Ramos (cell line): Measurements from ENCODE around the gene GRK3.
"Not testable (repeated sequence)": the region's sequence is repeated elsewhere in the genome, so short reads cannot be mapped to it uniquely, and the experiment has no call there.

Experiments used
- in situ Hi-C: fragments of 300-500 bp; cut with MboI; formaldehyde crosslinking; loops from one replicate; pipeline ENCODE4 v1.14.3; 2022; ENCODE audit warnings: low sequenced_read_pairs; ENCODE audit not compliant: unreplicated experiment

The GRK3 gene

DNA sequence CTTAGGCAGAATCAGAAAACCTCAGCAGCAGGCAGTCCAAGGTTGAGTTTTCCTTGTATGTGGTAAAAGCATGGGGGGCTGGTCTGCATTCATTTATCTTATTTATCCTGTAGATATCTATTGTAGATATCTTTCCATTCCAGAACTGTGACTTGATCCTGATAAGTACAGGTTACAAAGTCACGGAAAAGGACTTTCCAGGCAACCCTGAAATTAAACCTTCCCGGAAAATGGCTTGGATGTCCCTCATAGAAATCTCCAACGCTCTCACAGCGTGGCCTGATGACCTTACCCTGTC lies 128.7 kb downstream of the GRK3 start:
- in situ Hi-C loops: no loop called here

DNA sequence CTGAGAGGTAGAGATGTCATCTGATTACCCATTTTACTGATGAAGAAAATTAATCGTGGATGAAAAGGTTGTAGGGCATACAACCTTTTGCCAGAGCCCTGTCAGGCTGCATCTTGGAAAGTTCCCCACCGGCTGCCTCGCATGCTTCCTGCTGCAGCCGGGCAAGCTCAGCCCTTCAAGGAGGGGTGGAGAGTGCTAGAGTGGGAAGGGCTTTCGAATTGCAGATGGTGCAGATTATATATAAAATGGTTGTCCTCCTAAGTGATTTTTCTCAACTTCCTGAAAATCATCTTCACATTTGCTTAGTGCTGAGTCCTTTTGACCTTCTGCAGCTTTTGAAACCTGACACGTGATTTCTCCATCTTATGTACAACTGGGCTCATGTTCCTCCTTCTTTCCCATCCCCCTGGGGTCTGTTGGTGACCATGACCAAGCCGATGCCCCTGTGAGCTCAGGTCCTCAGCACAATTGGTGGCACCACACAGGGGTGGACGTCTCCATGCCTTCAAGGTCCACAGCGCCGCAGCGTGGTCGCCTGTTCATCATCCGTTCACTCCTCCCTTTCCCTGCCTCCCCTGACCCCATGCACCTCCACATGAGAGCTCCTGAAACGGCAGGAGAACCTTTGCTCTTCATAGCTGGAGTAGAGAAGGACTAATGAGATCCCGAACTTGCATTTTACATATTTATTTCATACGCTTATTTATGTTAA lies 129.9 kb downstream of the GRK3 start:
- in situ Hi-C loops: no loop called here

DNA sequence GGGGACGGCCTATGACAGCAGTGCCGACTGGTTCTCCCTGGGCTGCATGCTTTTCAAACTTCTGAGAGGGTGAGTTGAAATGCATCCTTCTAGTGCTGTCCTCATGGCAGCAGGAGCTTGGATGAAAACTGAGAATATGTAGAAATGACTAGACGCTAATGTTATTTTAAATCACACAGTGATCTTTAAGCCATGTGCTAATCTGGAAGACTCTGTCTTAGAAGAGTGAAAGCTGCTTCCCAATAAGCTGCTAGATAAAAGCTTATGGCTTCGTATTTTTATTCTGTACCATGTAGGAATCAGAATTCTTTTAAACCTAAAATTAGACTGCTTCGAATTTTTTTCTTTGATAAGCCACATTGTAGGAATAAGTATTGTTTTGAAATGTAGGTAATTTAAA lies 130.7 kb downstream of the GRK3 start:
- in situ Hi-C loops: no loop called here

- in situ Hi-C loops: no loop called here
Measured at GRCh38 chr22:25696763-25697162, 132.3 kb downstream of the GRK3 start.

DNA sequence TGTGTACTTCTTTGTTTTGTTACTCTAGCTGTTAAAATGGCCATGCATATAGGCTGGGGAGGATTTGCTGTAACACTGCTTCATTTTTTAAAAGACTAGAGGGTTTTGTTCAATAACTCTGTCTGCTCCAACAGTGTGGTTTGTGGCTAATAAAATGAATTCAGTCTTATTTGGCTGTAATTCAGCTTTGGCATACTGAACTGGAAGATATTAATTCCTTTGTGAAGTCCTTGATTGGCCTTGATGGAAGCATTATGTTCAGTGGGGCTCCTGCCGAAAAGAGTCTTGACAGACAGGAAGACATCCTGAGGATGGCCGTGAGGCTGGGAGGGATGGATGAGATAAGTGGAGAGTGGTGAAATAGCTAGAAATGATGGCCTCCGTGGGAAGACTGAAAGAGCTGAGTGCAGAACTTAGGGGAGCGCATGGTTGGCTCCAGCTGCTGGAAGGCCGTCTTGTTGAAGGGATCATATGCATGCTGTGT lies 132.7 kb downstream of the GRK3 start:
- in situ Hi-C loops: no loop called here

- in situ Hi-C loops: no loop called here
Measured at GRCh38 chr22:25697978-25698377, 133.5 kb downstream of the GRK3 start.

DNA sequence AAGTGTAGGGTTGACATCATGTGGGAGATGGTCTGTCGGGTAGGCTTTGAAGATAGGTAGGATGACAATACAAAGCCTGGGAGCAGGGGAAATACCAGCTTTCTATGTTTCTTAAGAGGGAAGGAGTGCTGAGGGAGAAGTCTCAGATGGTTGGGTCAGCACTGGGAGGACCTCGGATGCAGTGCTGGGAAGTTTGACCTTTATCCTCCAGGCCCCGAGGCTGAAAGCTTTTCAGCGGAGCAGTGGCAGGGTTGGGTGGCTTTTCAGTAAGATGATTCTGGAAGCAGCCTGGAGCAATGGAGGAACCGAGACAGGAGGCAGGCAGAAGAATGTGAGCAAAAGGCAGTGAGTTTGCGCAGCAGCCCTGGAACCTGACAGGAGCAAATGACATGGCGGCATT lies 134.0 kb downstream of the GRK3 start:
- in situ Hi-C loops: no loop called here

GRCh38 chr22:25698978-25699377 lies 134.5 kb downstream of the GRK3 start:
- in situ Hi-C loops: no loop called here

DNA sequence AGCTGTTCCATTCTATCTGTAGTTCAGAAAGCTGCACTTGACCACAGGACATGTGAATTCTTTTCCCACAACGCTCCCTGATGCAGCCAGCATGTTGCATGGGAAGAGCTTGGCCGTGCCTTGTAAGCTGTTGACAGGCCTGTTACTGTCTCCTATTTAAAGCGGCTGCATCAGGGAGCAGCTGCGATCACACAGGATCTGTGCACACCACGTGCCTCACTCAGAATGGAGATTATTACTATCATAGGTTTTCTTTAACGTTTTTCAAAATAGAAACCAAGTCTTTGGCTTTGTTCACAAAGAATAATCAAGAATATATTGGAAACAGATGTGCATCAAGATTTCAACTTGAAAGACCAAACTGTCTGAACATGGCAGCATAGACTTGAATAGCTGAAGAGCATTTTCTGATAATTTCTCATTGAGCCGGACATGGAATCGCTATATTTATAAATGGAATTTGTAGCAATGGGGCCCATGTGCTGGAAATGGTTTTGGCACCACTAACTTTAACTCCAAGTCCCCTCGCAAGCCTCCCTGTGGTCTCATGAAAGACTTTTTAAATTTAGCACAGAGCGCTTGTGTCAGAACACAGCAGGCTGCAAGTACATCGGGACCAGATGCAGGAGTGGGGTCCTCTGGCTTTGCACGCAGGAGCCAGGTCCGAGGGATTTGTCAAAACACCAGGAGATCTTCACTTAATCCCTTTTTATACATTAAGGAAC lies 136.7 kb downstream of the GRK3 start:
- in situ Hi-C loops: no loop called here

DNA sequence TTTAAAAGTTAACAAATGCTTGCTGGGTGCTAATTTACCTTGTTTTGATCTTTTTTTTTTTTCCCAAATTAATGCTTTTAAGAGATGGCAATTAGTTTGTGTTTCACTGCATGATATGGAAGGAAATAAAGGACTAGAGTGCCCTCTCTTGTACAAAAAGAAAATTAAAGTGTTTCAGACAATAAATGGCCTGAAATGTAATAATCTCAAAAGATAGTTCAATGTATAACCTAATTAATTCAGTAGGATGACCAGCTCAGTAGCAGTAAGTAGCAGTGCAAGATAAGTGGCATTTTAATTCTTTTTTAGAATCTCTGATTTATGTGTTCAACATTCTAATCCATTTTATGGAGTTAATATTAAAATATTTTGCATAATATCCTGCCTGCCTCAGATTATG lies 137.6 kb downstream of the GRK3 start:
- in situ Hi-C loops: no loop called here

GRCh38 chr22:25702571-25703167 lies 138.2 kb downstream of the GRK3 start:
- in situ Hi-C loops: no loop called here

DNA sequence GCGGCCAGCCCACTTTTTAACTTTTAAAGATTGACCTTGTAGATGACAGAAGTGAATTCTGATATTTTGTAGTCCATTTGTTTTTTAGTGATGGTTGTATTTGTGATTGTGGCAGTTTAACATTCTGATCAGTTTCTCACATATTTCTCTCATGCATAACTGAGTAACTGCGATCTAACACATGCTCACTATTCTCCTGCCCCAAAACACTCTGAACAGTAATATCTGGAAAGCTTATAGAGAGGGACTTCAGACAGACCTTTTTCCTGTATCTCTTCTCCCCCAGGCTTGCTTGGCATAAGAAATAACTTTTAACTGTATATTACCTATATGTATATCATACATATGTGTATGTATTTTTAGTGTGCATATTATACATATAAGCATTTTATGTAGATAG lies 140.2 kb downstream of the GRK3 start:
- in situ Hi-C loops: no loop called here

DNA sequence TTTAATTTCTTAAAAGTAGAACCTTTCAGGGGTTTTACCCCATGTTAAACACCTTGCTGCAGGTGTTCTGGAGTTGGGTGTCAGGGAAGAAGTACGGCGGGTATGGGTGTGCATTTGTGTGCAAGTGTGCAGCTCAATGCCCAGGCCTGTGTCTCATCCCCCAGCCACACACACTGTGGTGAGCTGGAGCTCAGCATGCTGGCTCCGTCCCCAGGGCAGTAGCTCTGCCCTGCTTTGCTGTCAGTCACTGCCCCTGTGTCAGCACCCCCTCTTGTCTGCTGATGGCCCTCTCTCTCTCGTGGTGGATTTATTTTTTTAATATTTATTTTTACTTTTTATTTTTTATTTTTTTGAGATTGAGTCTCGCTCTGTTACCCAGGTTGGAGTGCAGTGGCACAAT lies 141.7 kb downstream of the GRK3 start:
- in situ Hi-C loops: no loop called here

GRCh38 chr22:25708430-25708829 lies 144.0 kb downstream of the GRK3 start:
- in situ Hi-C loops: not testable (repeated sequence)

- in situ Hi-C loops: no loop called here
Measured at GRCh38 chr22:25709758-25710157, 145.3 kb downstream of the GRK3 start.

- in situ Hi-C loops: no loop called here
Measured at GRCh38 chr22:25710501-25710900, 146.0 kb downstream of the GRK3 start.

- in situ Hi-C loops: no loop called here
Measured at GRCh38 chr22:25711491-25711890, 147.0 kb downstream of the GRK3 start.

DNA sequence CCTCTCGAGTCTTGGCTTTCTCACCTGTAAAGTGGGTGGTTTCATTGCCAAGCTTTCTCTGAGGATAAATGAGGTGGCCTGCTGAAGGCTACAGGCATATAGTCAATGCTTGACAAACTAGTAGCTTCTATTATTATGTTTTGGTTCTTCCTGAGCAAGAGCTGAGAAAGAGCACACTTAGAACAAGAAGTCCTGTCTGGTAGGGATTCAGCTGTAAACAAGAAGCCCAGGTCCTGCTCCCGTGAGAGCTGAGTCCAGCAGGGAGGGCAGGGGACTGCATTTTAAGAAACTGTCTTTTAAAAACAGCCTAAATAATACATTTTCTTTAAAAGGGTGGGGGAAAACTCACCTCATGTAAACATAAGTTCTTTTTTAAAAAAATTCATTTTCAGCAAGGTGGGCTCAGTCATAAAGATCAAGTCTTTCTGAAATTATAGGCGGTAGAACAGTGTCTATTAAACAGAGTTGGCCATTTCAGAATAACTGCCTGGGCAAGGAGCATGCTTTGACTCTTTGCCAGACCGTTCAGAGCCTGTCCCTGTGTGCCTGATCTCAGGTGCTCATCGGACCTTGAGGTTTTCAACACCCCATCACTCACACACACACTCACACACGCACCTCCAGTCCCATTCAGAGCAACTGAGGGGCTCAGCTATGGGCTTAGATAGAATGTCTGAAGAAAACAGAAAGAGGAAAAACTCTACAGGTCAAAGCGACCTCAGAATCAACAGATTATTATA lies 148.4 kb downstream of the GRK3 start:
- in situ Hi-C loops: no loop called here

DNA sequence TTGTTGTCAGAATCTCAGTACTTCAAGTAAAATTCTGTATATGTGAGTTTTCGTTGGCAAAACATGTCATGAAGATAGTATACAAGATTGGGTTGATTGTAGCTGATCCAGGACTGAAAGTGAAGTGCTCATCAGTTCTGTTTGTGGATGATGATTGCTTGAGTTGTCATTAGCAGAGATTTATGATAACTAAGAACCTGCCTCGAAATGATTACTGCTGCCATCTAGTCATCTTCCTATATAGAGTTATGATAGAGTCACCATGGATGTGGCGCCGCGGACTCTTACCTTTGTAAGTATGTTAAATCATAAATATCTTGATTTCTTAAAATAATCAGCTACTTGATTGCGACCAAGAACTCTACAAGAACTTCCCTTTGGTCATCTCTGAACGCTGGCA lies 149.6 kb downstream of the GRK3 start:
- in situ Hi-C loops: no loop called here

DNA sequence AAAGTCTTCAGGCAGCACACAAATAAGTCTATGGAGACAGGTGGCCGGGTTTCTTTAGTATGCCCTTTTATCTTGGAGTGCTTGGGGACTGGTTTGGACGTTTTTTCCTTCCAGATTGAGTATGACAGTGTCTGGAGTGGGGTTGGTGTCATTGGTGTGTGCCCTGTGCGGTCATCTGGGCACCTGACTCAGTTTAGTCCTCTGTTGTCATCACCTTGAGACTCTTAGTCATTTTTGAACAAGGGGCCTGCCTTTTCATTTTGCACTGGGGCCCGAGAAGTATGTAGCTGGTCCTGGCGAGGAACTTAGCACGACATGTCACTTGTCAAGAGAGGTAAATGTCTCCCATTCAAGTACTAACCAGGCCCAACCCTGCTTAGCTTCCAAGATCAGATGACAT lies 150.3 kb downstream of the GRK3 start:
- in situ Hi-C loops: no loop called here

- in situ Hi-C loops: no loop called here
Measured at GRCh38 chr22:25716637-25717036, 152.2 kb downstream of the GRK3 start.
